HEK293 (cell line): ENCODE results near the gene PRSS12.

ENCODE experiments used
- CTCF ChIA-PET: fragments of 350-600 bp; formaldehyde crosslinking; extraction: SDS; loops from one replicate; lab custom pipeline; 2021; ENCODE audit warnings: antibody characterized with exemption; lab: Yijun Ruan, JAX
- POLR2A ChIA-PET: fragments of 300-600 bp; formaldehyde crosslinking; extraction: SDS; loops from one replicate; lab custom pipeline; 2020; ENCODE audit warnings: antibody characterized with exemption, inconsistent platforms; lab: Yijun Ruan, JAX
- H3K27ac ChIP-seq: fragments of 200-500 bp; sonication (Bioruptor generic); 2 replicates; pipeline ENCODE4 v1.5.1; 2014; ENCODE audit warnings: low read depth, low read length, control low read depth, inconsistent platforms; ENCODE audit errors: extremely low read depth
- H3K36me3 ChIP-seq, 2 experiments: fragments of 200-500 bp in 1 of 2; sonication (Bioruptor generic) in 1 of 2; 1 replicate in 1 of 2; 2 replicates in 1 of 2; pipeline ENCODE4 v1.5.1; 2014 to 2017; ENCODE audit warnings: inconsistent platforms in 2 of 2, low read length in 2 of 2; ENCODE audit not compliant: control insufficient read depth in 2 of 2, insufficient read depth in 1 of 2
- H3K4me1 ChIP-seq: fragments of 200-500 bp; sonication (Bioruptor generic); 2 replicates; pipeline ENCODE4 v1.5.1; 2014; ENCODE audit warnings: mild to moderate bottlenecking, low read length, inconsistent platforms; ENCODE audit not compliant: control insufficient read depth, insufficient read depth
- H3K4me3 ChIP-seq: 2 replicates; pipeline ENCODE4 v1.5.1; 2011; ENCODE audit warnings: low read depth, mild to moderate bottlenecking, control low read depth, low read length, moderate library complexity
- H3K9me3 ChIP-seq: fragments of 200-500 bp; sonication (Bioruptor generic); 2 replicates; pipeline ENCODE4 v1.5.1; 2014; ENCODE audit warnings: low read depth, low read length, inconsistent platforms; ENCODE audit not compliant: control insufficient read depth, insufficient read depth
- GLI2 ChIP-seq: fragments of 450-650 bp; formaldehyde crosslinking; IDR thresholded peaks from 2 replicates; pipeline ENCODE4; 2017; ENCODE audit warnings: missing biosample characterization, missing genetic modification characterization, low read depth, borderline replicate concordance
- IKZF3 ChIP-seq: fragments of 450-650 bp; IDR thresholded peaks from 2 replicates; pipeline ENCODE4 v1.5.0; 2018; ENCODE audit warnings: missing biosample characterization, mild to moderate bottlenecking, missing genetic modification characterization, moderate library complexity
- KLF7 ChIP-seq: fragments of 450-650 bp; formaldehyde crosslinking; IDR thresholded peaks from 2 replicates; pipeline ENCODE4 v1.5.1; 2016; ENCODE audit warnings: missing biosample characterization, missing genetic modification characterization, borderline replicate concordance
- MZF1 ChIP-seq: fragments of 450-650 bp; formaldehyde crosslinking; IDR thresholded peaks from 2 replicates; pipeline ENCODE4 v1.5.1; 2017; ENCODE audit warnings: missing biosample characterization, missing genetic modification characterization, borderline replicate concordance
- PATZ1 ChIP-seq: fragments of 450-650 bp; formaldehyde crosslinking; IDR thresholded peaks from 2 replicates; pipeline ENCODE4 v1.5.1; 2016; ENCODE audit warnings: missing biosample characterization, missing genetic modification characterization
- REPIN1 ChIP-seq: fragments of 450-650 bp; formaldehyde crosslinking; IDR thresholded peaks from 2 replicates; pipeline ENCODE4 v1.5.1; 2017; ENCODE audit warnings: missing biosample characterization, missing genetic modification characterization, low read depth
- SALL2 ChIP-seq: fragments of 450-650 bp; formaldehyde crosslinking; IDR thresholded peaks from 2 replicates; pipeline ENCODE4 v1.5.0; 2017; ENCODE audit warnings: missing biosample characterization, mild to moderate bottlenecking, missing genetic modification characterization, borderline replicate concordance
- TCF7L2 ChIP-seq: IDR thresholded peaks from 2 replicates; pipeline ENCODE4 v1.6.1; 2011; ENCODE audit warnings: low read depth, mild to moderate bottlenecking, inconsistent platforms, low read length, moderate library complexity, borderline replicate concordance
- WT1 ChIP-seq: fragments of 450-650 bp; formaldehyde crosslinking; IDR thresholded peaks from 2 replicates; pipeline ENCODE4 v1.5.1; 2016; ENCODE audit warnings: missing biosample characterization, missing genetic modification characterization
- ZBTB20 ChIP-seq: fragments of 450-650 bp; formaldehyde crosslinking; IDR thresholded peaks from 2 replicates; pipeline ENCODE4 v1.5.1; 2016; ENCODE audit warnings: missing biosample characterization, missing genetic modification characterization
- ZFP3 ChIP-seq: fragments of 450-650 bp; formaldehyde crosslinking; IDR thresholded peaks from 2 replicates; pipeline ENCODE4 v1.5.1; 2016; ENCODE audit warnings: low read depth, missing biosample characterization, missing genetic modification characterization
- ZNF112 ChIP-seq: fragments of 450-650 bp; formaldehyde crosslinking; IDR thresholded peaks from 2 replicates; pipeline ENCODE4 v1.5.0; 2017; ENCODE audit warnings: missing biosample characterization, missing genetic modification characterization
- ZNF239 ChIP-seq: fragments of 450-650 bp; formaldehyde crosslinking; IDR thresholded peaks from 2 replicates; pipeline ENCODE4 v1.5.1; 2016; ENCODE audit warnings: missing biosample characterization, missing genetic modification characterization
- ZNF48 ChIP-seq: fragments of 450-650 bp; formaldehyde crosslinking; IDR thresholded peaks from 2 replicates; pipeline ENCODE4 v1.5.1; 2016; ENCODE audit warnings: missing biosample characterization, missing genetic modification characterization
- ZNF558 ChIP-seq: fragments of 450-650 bp; formaldehyde crosslinking; IDR thresholded peaks from 2 replicates; pipeline ENCODE4 v1.5.1; 2016; ENCODE audit warnings: missing biosample characterization, missing genetic modification characterization
- ZNF580 ChIP-seq: fragments of 450-650 bp; formaldehyde crosslinking; IDR thresholded peaks from 2 replicates; pipeline ENCODE4 v1.5.1; 2016; ENCODE audit warnings: missing biosample characterization, missing genetic modification characterization
- ZNF623 ChIP-seq: fragments of 450-650 bp; formaldehyde crosslinking; IDR thresholded peaks from 2 replicates; pipeline ENCODE4 v1.5.1; 2016; ENCODE audit warnings: missing biosample characterization, missing genetic modification characterization
- ZNF645 ChIP-seq: fragments of 450-650 bp; formaldehyde crosslinking; IDR thresholded peaks from 2 replicates; pipeline ENCODE4; 2016; ENCODE audit warnings: missing biosample characterization, missing genetic modification characterization
- ZNF777 ChIP-seq: fragments of 450-650 bp; formaldehyde crosslinking; IDR thresholded peaks from 2 replicates; pipeline ENCODE4 v1.5.1; 2017; ENCODE audit warnings: missing biosample characterization, missing genetic modification characterization, borderline replicate concordance
- ZNF792 ChIP-seq: fragments of 450-650 bp; formaldehyde crosslinking; IDR thresholded peaks from 2 replicates; pipeline ENCODE4 v1.5.1; 2016; ENCODE audit warnings: missing biosample characterization, missing genetic modification characterization
- TF ChIP-seq, protein P1 (sequence below): fragments of 450-650 bp; formaldehyde crosslinking; IDR thresholded peaks from 2 replicates; pipeline ENCODE4 v1.5.1; 2016; ENCODE audit warnings: missing biosample characterization, missing genetic modification characterization

Gene PRSS12

DNA sequence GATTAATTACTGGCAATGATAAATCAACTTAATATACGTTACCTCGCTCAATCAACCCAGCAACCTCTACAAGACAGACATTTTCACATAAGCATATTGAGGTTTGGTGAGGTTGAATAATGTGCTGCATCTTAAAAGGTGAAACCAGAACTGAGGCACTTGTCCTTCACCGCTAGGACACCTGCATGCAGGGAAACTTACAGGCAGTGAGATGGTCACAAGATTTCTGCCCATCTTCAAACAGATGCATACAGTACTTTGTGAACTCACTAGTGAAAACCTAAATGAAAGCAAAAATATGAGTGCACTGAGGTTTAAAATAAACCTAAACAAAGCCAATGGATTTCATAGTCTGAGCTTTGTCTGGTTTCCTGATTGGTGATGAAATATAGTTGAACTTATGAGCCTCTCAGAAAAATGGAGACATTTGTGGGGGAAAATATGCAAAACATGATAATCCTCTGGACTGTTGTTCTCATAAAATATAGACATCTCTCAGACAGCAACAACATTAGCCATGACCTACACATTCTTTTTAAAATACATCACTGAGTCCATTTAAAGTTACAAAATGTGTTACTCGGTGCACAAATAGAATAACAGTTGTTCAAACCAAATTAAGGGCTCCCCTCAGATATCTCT lies 20.9 kb upstream of the PRSS12 start:
- H3K9me3 ChIP-seq = no peaks in the 10 kb centered on the region
- TF ChIP-seq GLI2 (tag by site-specific recombination) (no peak), REPIN1 (tag by site-specific recombination) (no peak), ZNF558 (tag by site-specific recombination) (no peak), PATZ1 (no peak), ZBTB20 (tag by site-specific recombination) (no peak)
- TF ChIP-seq, protein P1, sequence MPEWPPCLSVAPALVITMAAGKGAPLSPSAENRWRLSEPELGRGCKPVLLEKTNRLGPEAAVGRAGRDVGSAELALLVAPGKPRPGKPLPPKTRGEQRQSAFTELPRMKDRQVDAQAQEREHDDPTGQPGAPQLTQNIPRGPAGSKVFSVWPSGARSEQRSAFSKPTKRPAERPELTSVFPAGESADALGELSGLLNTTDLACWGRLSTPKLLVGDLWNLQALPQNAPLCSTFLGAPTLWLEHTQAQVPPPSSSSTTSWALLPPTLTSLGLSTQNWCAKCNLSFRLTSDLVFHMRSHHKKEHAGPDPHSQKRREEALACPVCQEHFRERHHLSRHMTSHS = no peak
- TF ChIP-seq, all 188 proteins: peak for 0
- H3K36me3 ChIP-seq = no peaks in the 10 kb centered on the region
- no peak overlapping the region for H3K4me3 ChIP-seq
- H3K4me1 ChIP-seq = no peaks in the 10 kb centered on the region
- ChIA-PET POLR2A (no interaction called here), CTCF (no interaction called here)
- H3K27ac ChIP-seq = no peak overlapping the region

DNA sequence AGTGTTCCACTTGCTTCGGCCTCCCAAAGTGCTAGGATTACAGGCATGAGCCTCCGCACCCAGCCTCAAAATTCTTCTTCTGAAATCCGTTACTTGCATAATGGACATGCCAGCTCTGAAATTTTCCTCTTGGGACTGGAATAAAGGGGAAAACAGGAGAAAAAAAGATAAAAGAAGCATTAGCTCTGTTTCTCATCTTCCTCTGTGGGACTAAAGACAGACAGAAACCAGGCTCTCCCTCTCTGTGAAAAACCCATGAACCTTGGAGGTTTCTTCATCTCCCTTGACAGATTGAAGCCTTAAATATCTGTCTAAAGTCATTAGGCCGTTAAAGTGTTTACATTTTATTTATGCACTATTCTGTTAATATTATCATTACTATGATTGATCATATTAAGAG lies 19.4 kb upstream of the PRSS12 start:
- H3K4me3 ChIP-seq = no peak overlapping the region
- H3K9me3 ChIP-seq = no peaks in the 10 kb centered on the region
- no peaks in the 10 kb centered on the region for H3K36me3 ChIP-seq
- H3K27ac ChIP-seq = no peak overlapping the region
- ChIA-PET POLR2A (no interaction called here), CTCF (interaction anchor here (0.9 kb wide), 1 partner anchor 8 kb away, joined by 3 read pairs; no protein-coding TSS in a partner anchor)
- H3K4me1 ChIP-seq = no peaks in the 10 kb centered on the region
- TF ChIP-seq PATZ1 = no peak
- no peak for TF ChIP-seq WT1 (tag by site-specific recombination)
- no peak for TF ChIP-seq ZNF792
- no peak for TF ChIP-seq ZNF48 (tag by site-specific recombination)
- TF ChIP-seq IKZF3 (tag by site-specific recombination) = no peak
- no peak for TF ChIP-seq ZFP3
- no peak for TF ChIP-seq TCF7L2
- no peak for TF ChIP-seq ZNF777 (tag by site-specific recombination)
- no peak for TF ChIP-seq ZNF112 (tag by site-specific recombination)
- no peak for TF ChIP-seq SALL2 (tag by site-specific recombination)
- no peak for TF ChIP-seq ZNF580
- TF ChIP-seq KLF7 = no peak
- TF ChIP-seq ZNF239 = no peak
- TF ChIP-seq MZF1 = no peak
- no peak for TF ChIP-seq ZNF645 (tag by site-specific recombination)
- TF ChIP-seq ZNF623 (tag by site-specific recombination) = no peak
